ENCODE measurements around the gene DOHH.
"Not testable (repeated sequence)": the region's sequence is repeated elsewhere in the genome, so short reads cannot be mapped to it uniquely, and the experiment has no call there.

The DOHH gene

GRCh38 chr19:3534375-3535234, 34.1 kb upstream of the DOHH start:
- DNase-seq: no peak

GRCh38 chr19:3533563-3534216, 33.2 kb upstream of the DOHH start:
- no peak for DNase-seq

- DNase-seq: no peak
Measured at GRCh38 chr19:3533033-3533432, 32.6 kb upstream of the DOHH start.

DNA sequence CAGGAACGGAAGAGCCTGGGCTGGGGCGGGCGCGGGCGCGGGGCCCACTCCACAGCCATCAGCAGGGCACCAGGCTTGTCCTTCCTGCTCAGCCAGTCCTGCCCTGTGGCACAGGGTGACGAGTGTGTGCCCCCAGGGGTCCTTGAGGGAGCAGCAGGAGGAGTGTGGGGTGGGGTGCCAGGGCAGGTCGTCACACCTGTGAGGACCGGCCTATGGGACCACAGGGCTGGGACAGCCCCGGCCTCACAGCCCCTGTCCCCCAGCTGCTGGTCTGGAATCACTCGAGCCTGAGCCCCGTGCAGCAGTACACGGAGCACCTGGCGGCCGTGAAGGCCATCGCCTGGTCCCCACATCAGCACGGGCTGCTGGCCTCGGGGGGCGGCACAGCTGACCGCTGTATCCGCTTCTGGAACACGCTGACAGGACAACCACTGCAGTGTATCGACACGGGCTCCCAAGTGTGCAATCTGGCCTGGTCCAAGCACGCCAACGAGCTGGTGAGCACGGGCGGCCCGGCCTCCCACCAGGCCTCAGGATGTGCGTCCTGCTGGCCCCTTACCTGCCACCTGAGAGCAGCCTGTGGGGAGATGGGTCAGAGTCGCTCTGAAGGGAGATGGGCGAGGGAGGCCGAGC, 31.8 kb upstream of the DOHH start:
- DNase-seq: no peak

- no peak for DNase-seq
Measured at GRCh38 chr19:3531716-3532115, 31.2 kb upstream of the DOHH start.

DNA sequence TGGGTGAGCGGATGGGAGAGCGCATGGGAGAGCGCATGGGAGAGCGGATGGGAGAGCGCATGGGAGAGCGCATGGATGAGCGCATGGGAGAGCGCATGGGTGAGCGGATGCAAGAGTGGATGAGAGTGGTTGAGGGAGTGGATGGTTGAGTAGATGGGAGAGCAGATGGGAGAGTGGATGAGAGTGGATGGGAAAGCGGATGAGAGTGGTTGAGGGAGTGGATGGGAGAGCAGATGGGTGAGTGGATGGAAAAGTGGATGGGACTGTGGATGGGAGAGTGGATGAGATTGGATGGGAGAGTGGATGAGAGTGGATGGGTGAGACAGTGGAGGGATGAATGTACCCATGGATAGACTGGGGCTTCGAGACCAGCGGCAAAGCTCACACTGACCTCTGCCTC, 29.9 kb upstream of the DOHH start:
- no peak for DNase-seq

DNA sequence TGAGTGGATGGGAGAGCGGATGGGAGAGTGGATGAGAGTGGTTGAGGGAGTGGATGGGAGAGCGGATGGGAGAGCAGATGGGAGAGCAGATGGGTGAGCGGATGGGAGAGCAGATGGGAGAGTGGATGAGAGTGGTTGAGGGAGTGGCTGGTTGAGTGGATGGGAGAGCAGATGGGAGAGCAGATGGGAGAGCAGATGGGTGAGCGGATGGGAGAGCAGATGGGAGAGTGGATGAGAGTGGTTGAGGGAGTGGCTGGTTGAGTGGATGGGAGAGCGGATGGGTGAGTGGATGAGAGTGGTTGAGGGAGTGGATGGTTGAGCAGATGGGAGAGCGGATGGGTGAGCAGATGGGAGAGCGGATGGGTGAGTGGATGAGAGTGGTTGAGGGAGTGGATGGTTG, 28.8 kb upstream of the DOHH start:
- DNase-seq: not testable (repeated sequence)

DNA sequence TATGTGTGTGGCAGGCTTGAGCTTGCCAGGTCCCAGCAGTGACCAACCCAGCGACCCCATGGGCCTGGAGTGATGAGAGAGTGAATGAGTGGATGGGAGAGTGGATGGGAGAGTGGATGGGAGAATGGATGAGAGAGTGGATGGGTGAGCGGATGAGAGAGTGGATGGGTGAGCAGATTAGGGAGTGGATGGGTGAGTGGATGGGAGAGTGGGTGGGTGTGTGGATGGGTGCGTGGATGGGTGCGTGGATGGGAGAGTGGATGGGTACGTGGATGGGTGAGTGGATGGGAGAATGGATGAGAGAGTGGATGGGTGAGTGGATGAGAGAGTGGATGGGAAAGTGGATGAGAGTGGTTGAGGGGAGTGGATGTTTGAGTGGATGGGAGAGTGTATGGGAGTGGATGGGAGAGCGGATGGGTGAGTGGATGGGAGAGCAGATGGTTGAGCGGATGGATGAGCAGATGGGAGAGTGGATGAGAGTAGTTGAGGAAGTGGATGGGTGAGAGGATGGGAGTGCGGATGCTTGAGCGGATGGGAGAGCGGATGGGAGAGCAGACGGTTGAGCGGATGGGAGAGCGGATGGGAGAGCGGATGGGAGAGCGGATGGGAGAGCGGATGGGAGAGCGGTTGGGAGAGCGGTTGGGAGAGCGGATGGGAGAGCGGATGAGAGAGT, 28.2 kb upstream of the DOHH start:
- DNase-seq: no peak

GRCh38 chr19:3528080-3528479, 27.6 kb upstream of the DOHH start:
- DNase-seq: no peak

- no peak for DNase-seq
Measured at GRCh38 chr19:3527238-3527910, 26.9 kb upstream of the DOHH start.

- no peak for DNase-seq
Measured at GRCh38 chr19:3526507-3527237, 26.2 kb upstream of the DOHH start.

GRCh38 chr19:3524904-3525451, 24.5 kb upstream of the DOHH start:
- DNase-seq: no peak

DNA sequence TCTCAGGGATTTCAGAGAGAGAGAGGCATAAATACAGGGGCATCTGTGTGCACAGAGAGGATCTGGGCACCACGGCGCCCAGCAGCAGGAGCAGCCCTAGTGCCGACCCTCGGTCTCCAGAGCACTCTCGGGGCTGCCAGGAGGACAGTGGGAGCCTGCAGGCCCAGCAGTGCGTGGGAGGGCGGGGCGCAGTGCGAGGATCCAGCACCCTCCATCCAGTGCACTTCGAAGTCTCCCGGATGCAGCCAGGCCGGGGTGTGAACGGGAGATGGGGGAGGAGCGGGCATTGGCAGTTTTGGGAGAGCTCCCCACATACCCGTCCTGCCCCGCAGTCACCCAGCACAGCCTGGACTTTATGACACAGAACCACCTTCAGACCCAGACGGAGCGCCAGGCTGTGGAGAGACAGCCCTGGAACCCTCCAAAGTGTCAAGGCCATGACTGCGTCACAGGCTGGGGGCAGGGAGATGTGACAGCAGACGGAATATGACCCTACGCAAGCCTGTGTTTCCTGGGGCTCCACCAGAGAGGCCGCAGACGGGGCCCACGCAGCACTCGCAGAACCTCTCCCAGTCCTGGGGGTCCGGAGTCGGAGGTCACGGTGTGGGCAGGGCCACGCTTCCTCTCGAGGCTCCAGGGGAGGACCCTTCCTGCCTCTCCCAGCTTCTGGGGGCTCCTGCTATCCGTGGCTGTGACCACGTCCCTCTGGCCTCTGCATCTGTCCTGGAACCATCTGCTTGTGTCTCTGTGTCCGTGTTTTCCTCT, 23.8 kb upstream of the DOHH start:
- no peak for DNase-seq

DNA sequence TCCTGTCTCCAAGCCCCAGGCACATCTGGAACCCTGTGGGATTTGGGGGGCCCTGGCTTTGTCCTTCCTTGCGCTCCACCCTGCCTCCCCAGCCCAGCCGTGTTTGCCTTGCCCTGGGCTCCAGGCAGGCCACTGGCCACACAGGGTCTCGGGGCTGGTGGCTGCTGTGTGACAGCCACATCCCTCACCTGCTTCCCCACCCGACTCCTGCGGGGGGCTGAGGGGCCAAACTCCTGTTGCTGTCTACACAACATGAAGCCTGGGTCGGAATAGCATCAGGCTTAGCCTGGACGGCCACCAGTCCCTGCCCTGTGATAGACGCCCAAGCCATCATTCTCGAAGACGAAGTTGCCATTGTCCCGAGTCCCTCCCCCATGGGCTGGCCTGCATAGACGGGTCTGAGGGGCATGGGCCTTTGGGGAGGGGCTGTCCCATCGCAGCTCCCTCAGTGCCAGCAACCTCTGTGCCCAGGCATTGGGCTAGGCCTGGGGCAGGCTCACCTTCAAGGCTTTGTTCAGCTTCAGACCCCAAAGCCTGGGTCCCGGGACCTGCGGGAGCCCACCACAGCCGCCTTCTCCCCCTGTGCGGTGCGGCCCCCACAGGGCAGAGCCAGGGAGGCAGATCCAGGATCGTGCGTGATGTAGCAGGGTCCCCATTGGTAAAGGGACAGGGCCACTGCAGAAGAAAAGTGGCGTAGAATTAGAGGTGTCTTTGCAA, 23.0 kb upstream of the DOHH start:
- DNase-seq: no peak

DNA sequence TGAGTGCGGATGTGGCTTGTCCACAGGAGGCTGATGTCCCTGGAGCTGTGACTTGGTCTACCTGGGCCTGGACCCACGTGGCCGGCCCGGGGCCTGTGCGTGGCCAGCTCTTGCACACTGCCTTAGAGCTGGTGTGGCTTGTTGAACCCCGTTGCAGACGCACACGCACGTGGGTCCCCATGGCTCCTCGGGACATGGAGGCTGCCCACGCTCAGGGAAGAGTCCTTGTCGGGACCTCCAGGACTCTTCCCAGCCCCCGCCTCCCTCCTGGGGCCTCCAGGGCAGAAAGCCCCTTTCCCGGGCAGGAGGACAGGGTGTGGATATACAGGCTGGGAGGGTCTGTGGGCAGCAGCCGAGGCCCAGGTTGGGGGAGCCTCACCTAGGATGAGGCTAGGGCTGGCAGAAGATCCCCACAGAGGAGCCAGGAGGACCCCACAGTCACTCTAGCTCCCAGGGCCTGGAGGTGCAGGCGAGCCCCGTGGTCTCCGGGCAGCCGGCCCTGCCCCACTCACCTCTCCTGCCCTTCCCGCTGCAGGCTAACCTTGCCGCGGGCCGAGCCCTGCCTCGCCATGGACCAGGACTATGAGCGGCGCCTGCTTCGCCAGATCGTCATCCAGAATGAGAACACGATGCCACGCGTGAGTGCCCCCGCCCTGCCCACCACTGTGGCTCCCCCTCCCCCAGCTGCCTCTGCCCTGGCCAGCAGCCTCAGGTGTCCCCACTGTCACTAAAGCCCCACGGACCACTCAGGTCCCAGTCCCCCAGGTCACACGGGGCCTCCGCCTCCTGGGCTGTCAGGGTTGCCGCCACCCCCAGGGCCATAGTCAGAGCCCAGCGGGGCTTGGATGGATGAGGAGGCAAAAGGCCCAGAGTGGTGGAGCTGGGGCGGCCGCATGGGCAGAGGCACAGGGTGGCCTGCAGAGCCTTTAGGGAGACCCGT, 22.2 kb upstream of the DOHH start:
- no peak for DNase-seq

DNA sequence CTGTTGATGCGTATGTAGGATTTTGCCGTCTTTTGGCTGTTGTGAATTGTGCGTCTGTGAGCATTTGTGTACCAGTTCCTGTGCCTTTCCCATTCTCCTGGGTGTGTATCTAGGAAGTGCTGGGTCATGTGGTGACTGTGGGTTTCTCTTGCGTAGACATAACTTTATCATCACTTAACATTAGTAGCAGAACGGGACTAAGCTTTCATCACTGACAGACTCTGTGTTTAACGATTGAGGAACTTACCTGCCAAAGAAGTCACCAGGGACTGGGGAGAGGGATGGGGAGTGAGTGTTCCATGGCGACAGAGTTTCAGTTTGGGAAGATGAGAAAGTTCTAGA, 20.6 kb upstream of the DOHH start:
- no peak for DNase-seq

DNA sequence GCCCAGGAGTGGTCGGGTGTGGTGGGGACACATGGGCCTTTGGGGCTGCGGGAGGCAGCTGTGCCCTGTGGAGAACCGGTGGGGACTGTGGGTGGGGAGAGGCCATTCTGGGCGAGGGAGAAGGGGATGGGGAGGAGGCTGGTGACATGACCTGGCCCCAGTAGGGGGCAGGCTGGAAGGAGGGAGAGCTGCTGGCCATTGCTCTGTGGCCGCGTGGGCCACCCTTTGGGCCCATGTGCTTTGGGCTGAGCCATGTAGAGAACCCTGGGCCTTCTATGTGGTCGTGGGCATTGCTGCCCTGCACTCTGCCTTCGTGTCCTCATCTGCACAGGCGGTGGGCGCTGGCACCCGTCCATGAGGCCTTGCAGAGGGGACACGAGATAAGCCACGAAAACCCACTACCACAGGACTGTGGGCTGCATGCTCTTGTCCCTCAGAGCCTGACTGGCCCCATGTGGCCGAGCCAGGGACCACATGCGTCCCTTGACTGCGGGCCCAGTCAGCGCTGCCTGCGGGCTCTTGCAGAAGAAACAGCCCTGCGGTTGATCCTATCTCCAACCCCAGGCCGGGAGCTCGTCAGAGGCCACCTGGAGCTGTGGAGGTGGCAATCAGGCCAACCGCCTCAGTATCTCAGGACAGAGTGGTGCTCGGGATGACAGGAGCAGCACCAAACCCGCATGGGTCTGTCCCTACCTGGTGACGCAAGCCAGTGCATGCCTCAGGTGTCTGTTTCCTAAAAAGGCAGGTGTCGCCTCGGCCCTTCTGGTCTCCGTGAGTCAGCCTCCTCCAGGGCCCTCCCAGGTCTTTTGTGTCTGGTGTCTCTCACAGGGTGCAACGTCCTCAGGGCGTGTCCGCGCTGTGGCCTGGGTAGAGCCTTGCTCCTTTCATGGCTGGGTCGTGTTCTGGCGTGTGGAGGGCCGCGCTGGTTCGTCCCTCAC, 20.0 kb upstream of the DOHH start:
- no peak for DNase-seq

DNA sequence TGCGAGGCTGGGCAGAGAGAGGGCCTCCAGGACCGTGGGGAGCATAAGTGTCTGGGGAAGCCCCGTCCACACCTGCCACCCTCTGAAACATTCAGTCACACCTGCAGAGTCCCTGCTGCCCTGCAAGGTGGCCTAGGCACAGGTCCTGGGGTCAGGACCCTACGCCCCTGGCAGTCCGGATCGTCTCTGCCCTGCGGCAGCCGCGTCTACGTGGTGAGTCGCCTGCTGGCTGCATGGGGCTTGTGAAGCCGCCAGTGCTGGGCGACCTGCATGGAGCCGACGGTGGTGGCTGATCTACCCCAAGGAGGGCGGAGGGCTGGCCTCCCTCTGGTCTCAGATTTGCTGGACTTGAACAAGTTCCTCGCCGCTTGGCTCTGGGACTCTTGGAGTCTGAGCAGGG, 18.7 kb upstream of the DOHH start:
- DNase-seq: no peak
